Stimulated activated CD8-positive, alpha-beta memory T cell treated with anti-CD3 and anti-CD28 coated beads, Interleukin-7, amount 100 ng/mL, for 1 hour (primary cell): ENCODE data around the gene BPIFB1.

Experiments
- DNase-seq, 2 donors: peaks; one replicate each; pipeline ENCODE4 v3.0.0-alpha.2; 2020; ENCODE audit warnings: low read depth in 2 of 2

Gene BPIFB1

GRCh38 chr20:33298391-33298790 is 15.4 kb downstream of the BPIFB1 start:
- DNase-seq, result no peak

GRCh38 chr20:33299111-33299603 is 16.1 kb downstream of the BPIFB1 start:
- DNase-seq, result peak; percentile 47 to 59

GRCh38 chr20:33301192-33301930 is 18.3 kb downstream of the BPIFB1 start:
- DNase-seq, result no peak

- DNase-seq, result no peak
Observed at GRCh38 chr20:33303595-33303994, 20.6 kb downstream of the BPIFB1 start.

GRCh38 chr20:33304046-33304445 is 21.0 kb downstream of the BPIFB1 start:
- DNase-seq, result no peak

- DNase-seq, result no peak
Observed at GRCh38 chr20:33305589-33306057, 22.6 kb downstream of the BPIFB1 start.

- DNase-seq, result no peak
Observed at GRCh38 chr20:33306228-33306627, 23.2 kb downstream of the BPIFB1 start.

GRCh38 chr20:33306807-33307206 is 23.8 kb downstream of the BPIFB1 start:
- DNase-seq, result no peak

- DNase-seq, result no peak
Observed at GRCh38 chr20:33308668-33309067, 25.7 kb downstream of the BPIFB1 start.

GRCh38 chr20:33309631-33310030 is 26.6 kb downstream of the BPIFB1 start:
- no peak for DNase-seq

GRCh38 chr20:33310327-33310899 is 27.4 kb downstream of the BPIFB1 start:
- no peak for DNase-seq

GRCh38 chr20:33311011-33311410 is 28.0 kb downstream of the BPIFB1 start:
- DNase-seq, result no peak

- no peak for DNase-seq
Observed at GRCh38 chr20:33311996-33312395, 29.0 kb downstream of the BPIFB1 start.

GRCh38 chr20:33312583-33312982 is 29.6 kb downstream of the BPIFB1 start:
- no peak for DNase-seq

GRCh38 chr20:33313686-33314314 is 30.8 kb downstream of the BPIFB1 start:
- no peak for DNase-seq

- no peak for DNase-seq
Observed at GRCh38 chr20:33316343-33316742, 33.3 kb downstream of the BPIFB1 start.

GRCh38 chr20:33316958-33317357 is 33.9 kb downstream of the BPIFB1 start:
- DNase-seq, result no peak

GRCh38 chr20:33317424-33318095 is 34.5 kb downstream of the BPIFB1 start:
- DNase-seq, result no peak

- DNase-seq, result no peak
Observed at GRCh38 chr20:33318096-33318429, 35.0 kb downstream of the BPIFB1 start.

GRCh38 chr20:33320006-33320405 is 37.0 kb downstream of the BPIFB1 start:
- no peak for DNase-seq

- DNase-seq, result no peak
Observed at GRCh38 chr20:33322456-33322855, 39.4 kb downstream of the BPIFB1 start.

GRCh38 chr20:33323236-33323635 is 40.2 kb downstream of the BPIFB1 start:
- DNase-seq, result no peak
